Non-pigmented ciliary epithelial cell (primary cell): ENCODE data around the gene CTDSP2.
"Not testable (repeated sequence)": the region's sequence is repeated elsewhere in the genome, so short reads cannot be mapped to it uniquely, and the experiment has no call there.

Experiments
- DNase-seq: peaks from one replicate; pipeline ENCODE4 v3.0.0-alpha.2; 2010; ENCODE audit warnings: low read depth

CTDSP2 gene

GRCh38 chr12:57781244-57781643 is 65.3 kb downstream of the CTDSP2 start:
- no peak for DNase-seq

GRCh38 chr12:57780284-57780897 is 66.1 kb downstream of the CTDSP2 start:
- no peak for DNase-seq

- DNase-seq, result no peak
Observed at GRCh38 chr12:57779736-57780135, 66.8 kb downstream of the CTDSP2 start.

GRCh38 chr12:57777911-57778310 is 68.6 kb downstream of the CTDSP2 start:
- no peak for DNase-seq

- no peak for DNase-seq
Observed at GRCh38 chr12:57777367-57777766, 69.2 kb downstream of the CTDSP2 start.

GRCh38 chr12:57776247-57776587 is 70.3 kb downstream of the CTDSP2 start:
- DNase-seq, result no peak

GRCh38 chr12:57775563-57776246 is 70.8 kb downstream of the CTDSP2 start:
- no peak for DNase-seq

- no peak for DNase-seq
Observed at GRCh38 chr12:57775044-57775443, 71.5 kb downstream of the CTDSP2 start.

GRCh38 chr12:57774634-57775033 is 71.9 kb downstream of the CTDSP2 start:
- DNase-seq, result not testable (repeated sequence)

GRCh38 chr12:57772429-57773322 is 73.9 kb downstream of the CTDSP2 start, which contains the start of gene EEF1AKMT3:
EEF1AKMT3 (plus strand) TSS chr12:57772614; CDS start chr12:57772725, 111 bp downstream.
- DNase-seq, result no peak

- peak; percentile 83 for DNase-seq
Observed at GRCh38 chr12:57771873-57772428, 74.6 kb downstream of the CTDSP2 start, which contains the start of gene METTL1. METTL1 (minus strand) TSS chr12:57772105; CDS start chr12:57772083, 22 bp downstream.

- DNase-seq, result peak; percentile 63
Observed at GRCh38 chr12:57771236-57771872, 75.2 kb downstream of the CTDSP2 start.

GRCh38 chr12:57770734-57771133 is 75.8 kb downstream of the CTDSP2 start:
- DNase-seq, result no peak
